Measurements from ENCODE around the gene SMYD5. TPM values are rescaled to one million over a fixed set of nuclear protein-coding genes. Genes with fewer than 3 reads are reported as not detected.

Gene SMYD5
- total and polyA plus RNA-seq, 9 of the 15 experiments (the other 6 are each of a cell fraction or from before 2014, with no cell fraction given), result 11.4 to 56.8 (median 32.0) TPM

DNA sequence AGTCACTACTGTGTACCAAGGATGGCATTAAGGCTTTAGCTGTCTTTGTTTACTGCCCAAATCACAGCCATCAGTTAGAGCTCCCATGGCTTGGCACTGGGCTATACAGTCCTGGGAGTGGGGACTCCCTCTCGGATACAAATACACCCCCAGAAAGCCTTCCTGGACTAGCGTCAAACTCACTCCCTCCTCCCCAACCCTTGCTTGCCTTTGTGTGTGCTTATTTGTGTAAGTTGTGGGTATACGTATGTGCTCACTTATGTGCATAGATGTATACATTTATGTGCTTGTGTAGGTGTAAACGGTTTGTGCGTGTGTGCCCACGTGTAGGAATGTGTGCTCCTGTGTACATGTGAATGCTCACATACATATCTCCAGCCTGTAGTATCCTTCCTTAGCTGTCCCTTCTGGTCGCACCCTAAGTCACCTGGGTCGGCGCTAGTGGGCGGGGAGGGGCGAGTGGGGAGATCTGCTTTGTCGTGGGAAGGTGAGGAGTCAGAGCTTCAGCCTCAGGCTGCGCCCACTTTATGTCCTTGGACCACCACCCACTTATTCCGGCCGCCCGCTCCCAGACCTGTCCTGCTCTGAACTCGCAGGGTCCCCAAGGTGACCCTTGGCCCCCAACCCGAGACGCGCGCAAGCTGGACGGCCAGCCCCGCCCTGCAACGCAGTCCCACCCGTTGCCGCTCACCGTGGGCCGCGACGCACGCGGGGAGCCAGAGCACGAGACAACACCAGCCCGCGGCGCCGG, 18.5 kb downstream of the SMYD5 start (continued):
- TF ChIP-seq, protein P1, sequence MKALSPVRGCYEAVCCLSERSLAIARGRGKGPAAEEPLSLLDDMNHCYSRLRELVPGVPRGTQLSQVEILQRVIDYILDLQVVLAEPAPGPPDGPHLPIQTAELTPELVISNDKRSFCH (CRISPR knock-in tag; IDR thresholded peaks at IDR 0.05), result no peak
- TF ChIP-seq, protein P1 (tag; IDR thresholded peaks at IDR 0.05), result no peak
- TF ChIP-seq ARNT (IDR thresholded peaks at IDR 0.05) (no peak), MCM7 (IDR thresholded peaks at IDR 0.05) (no peak), HDAC1 (IDR thresholded peaks at IDR 0.05) (peak in 1 of 2 experiments; percentile 71; a peak in 2 of 4 replicates), MXI1 (IDR thresholded peaks at IDR 0.05; ENCODE audit: low read depth, low read length) (no peak), NR2C2 (CRISPR knock-in tag; IDR thresholded peaks at IDR 0.05) (peak; percentile 55), NR2C2 (tag; IDR thresholded peaks at IDR 0.05) (peak; percentile 48; the same call in 1 of the 2 replicates), BMI1 (IDR thresholded peaks at IDR 0.05; ENCODE audit: low read length) (no peak)

DNA sequence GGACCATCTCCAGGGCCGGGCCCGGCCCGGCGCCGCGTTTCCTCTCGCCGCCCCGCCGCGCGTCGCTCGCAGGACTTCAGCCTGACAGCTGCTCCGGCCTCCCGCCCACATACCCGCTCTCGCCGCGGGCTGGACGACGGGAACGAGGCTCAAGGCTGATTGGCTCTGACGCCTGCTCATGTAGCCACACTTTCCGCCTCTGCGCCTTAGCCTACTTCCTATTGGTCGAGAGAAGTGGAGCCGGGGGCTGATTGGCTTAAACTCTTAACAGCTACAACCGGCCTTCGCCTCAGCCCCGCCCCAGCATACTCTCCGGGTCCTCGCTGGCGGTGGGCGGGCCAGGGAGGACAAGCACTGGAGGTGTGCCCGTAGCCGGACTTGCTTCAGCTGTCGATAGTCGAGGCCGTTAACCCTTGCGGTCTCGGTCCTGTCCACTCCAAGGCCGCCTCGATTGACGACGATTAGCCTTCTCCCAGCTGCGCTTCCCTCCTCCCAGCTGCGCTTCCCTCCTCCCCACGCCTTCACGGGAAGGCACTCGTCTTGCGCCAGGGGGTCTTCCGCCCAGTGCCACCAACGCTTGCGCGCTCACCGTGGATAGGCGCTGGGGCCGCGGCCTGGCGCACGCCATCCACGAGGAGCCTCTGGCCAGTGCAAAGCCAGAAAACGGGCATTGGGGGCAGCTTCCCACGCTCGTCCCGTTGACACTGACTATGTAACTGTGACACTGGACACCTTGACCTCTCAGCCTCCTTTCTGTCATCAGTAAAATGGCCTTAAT, 19.3 kb downstream of the SMYD5 start, which contains the start of gene PRADC1:
TSS of gene PRADC1 (minus strand) at position 86 of the 778 bp plus-strand sequence. CDS start at position 7, 79 bp downstream.
- ATAC-seq, result peak; percentile 94
- Histone ChIP-seq H3K36me3 (ENCODE audit: control insufficient read depth, insufficient read depth, low read length) (peaks cover 45% of the 10 kb centered on the region), H3K4me3 (peak within 1 kb of the TSS; percentile 95), H3K4me1 (replicated peaks in 1 of 2; ENCODE audit: control insufficient read depth in 2 of 2, insufficient read depth in 2 of 2, low read length in 2 of 2) (peaks cover 16 to 19% of the 10 kb centered on the region in 2 experiments; a peak in 3 of 5 replicates), H4K20me1 (replicated peaks; ENCODE audit: control insufficient read depth, insufficient read depth, low read length) (peaks cover 30% of the 10 kb centered on the region), H3K79me2 (ENCODE audit: control insufficient read depth, insufficient read depth, low read length) (peaks cover 58% of the 10 kb centered on the region), H3K4me2 (ENCODE audit: insufficient read depth, low read length) (peak within 1 kb of the TSS; percentile 98), H3K9me1 (ENCODE audit: control insufficient read depth, insufficient read depth, low read length) (peaks cover 11% of the 10 kb centered on the region), H3K9ac (ENCODE audit: insufficient read depth in 1 of 2, low read depth in 2 of 2, low read length in 2 of 2) (peak within 1 kb of the TSS; percentile 94 to 95), H2AFZ (ENCODE audit: low read depth, low read length) (peak within 1 kb of the TSS; percentile 95), H3K9me3 (replicated peaks; ENCODE audit: control insufficient read depth, insufficient read depth, low read depth, low read length) (no peaks in the 10 kb centered on the region), H3K27me3 (ENCODE audit: control insufficient read depth in 2 of 2, insufficient read depth in 2 of 2, low read length in 2 of 2) (no peaks in the 10 kb centered on the region), H3K27ac (ENCODE audit: extremely low read depth, low read depth, low read length) (peak within 1 kb of the TSS; percentile 87)
- under 1% methylated on average over 43 of the region's 67 CpGs for WGBS (ENCODE audit: insufficient coverage, low coverage, missing lambda C conversion rate)
- peak; percentile 98 for FAIRE-seq
- CTCF ChIA-PET (ENCODE audit: low intra/inter-chr PET ratio), result no interaction called here
- TSS peak; percentile 40 for BruUV-seq (replicated peaks)
- POLR2A ChIA-PET, result interaction anchor here (0.5 to 6.3 kb wide), 18 partner anchors 10 to 661 kb away, joined by 3 to 43 read pairs (median 5); no protein-coding TSS in a partner anchor
- intact Hi-C loops (cut with micrococcal nuclease), result loop anchor here (1.0 kb wide), 1 partner anchor 19 kb away; the partner anchor contains the start of gene SMYD5
- in situ Hi-C loops (cut with MboI), result no loop called here
- DNase-seq (ENCODE audit: extremely low read depth in 1 of 4, low spot score in 3 of 4), result peak; percentile 97 to 99 (median 98)
- TF ChIP-seq U2AF1 (optimal IDR thresholded peaks at IDR 0.05; ENCODE audit: low read depth, low read length), result no peak
- TF ChIP-seq SRSF3 (IDR thresholded peaks at IDR 0.05; ENCODE audit: insufficient read depth, low read length), result no peak
- peak; percentile 67; the same call in 1 of the 2 replicates for TF ChIP-seq POLR2A (conservative IDR thresholded peaks at IDR 0.05)
- no peak for TF ChIP-seq JUN (IDR thresholded peaks at IDR 0.05; ENCODE audit: borderline replicate concordance, low read depth, low read length)
- no peak for TF ChIP-seq JUN (CRISPR knock-in tag; IDR thresholded peaks at IDR 0.05; ENCODE audit: borderline replicate concordance)
- TF ChIP-seq PHF20 (IDR thresholded peaks at IDR 0.05; ENCODE audit: partially characterized antibody), result peak; percentile 26
- no peak for TF ChIP-seq PPARD (CRISPR knock-in tag; IDR thresholded peaks at IDR 0.05)
- TF ChIP-seq, protein P2, sequence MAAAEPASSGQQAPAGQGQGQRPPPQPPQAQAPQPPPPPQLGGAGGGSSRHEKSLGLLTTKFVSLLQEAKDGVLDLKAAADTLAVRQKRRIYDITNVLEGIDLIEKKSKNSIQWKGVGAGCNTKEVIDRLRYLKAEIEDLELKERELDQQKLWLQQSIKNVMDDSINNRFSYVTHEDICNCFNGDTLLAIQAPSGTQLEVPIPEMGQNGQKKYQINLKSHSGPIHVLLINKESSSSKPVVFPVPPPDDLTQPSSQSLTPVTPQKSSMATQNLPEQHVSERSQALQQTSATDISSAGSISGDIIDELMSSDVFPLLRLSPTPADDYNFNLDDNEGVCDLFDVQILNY (CRISPR knock-in tag; IDR thresholded peaks at IDR 0.05), result no peak
- TF ChIP-seq, protein P3, sequence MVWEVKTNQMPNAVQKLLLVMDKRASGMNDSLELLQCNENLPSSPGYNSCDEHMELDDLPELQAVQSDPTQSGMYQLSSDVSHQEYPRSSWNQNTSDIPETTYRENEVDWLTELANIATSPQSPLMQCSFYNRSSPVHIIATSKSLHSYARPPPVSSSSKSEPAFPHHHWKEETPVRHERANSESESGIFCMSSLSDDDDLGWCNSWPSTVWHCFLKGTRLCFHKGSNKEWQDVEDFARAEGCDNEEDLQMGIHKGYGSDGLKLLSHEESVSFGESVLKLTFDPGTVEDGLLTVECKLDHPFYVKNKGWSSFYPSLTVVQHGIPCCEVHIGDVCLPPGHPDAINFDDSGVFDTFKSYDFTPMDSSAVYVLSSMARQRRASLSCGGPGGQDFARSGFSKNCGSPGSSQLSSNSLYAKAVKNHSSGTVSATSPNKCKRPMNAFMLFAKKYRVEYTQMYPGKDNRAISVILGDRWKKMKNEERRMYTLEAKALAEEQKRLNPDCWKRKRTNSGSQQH (CRISPR knock-in tag; IDR thresholded peaks at IDR 0.05), result no peak
- TF ChIP-seq CTBP1 (IDR thresholded peaks at IDR 0.05; ENCODE audit: borderline replicate concordance), result no peak; the same call in 1 of the 2 replicates

Data from K562 (cell line).